NCI-H2196 (cell line): ENCODE data around the gene ELF4.

ENCODE experiments used
- DNase-seq: peaks from one replicate; lab custom pipeline; 2025; ENCODE audit not compliant: unreplicated experiment; lab: John Stamatoyannopoulos, UW

The ELF4 gene

DNA sequence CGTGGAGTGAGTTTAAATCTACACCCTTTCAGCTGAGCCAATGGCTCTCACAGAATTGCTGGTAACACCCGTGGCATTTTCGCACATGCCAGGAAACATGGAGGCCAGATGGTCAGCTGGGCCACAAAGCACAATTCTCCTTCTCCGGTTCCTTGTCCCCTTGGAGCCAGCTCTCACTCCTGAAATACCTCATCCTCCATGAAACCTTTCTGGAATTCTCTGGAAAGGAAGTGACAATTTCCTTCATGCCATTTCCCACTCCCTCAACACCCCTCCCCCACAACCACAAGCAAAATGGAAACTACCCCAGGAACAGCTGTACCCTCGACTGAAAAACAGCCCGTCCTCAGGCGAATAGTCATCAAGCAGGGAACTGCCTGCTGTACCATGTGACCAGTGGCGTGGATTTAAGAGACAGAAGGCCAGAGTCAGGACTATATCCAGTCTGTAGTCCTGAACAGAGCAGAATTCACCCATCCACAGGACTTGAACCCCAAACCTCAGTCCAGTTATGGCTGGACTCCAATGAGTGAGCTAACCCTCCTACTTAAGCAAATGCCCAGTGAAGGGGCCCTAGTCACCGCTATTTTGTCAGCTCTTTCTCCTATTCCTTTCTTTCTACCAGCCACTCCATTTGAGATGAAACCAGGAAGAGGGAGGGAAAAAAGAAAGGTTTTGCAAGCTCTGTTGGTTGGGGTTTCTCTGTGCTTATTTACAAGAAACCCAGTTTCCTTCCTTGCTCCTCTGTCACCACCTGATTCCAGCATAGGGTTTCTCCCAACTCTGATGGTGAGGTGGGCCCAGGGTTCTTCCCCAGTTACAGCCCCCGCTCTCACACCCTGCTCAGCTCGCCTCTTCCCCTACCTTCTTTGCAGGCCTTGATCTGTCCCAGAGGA, 24.5 kb downstream of the ELF4 start:
- DNase-seq, result no peak

DNA sequence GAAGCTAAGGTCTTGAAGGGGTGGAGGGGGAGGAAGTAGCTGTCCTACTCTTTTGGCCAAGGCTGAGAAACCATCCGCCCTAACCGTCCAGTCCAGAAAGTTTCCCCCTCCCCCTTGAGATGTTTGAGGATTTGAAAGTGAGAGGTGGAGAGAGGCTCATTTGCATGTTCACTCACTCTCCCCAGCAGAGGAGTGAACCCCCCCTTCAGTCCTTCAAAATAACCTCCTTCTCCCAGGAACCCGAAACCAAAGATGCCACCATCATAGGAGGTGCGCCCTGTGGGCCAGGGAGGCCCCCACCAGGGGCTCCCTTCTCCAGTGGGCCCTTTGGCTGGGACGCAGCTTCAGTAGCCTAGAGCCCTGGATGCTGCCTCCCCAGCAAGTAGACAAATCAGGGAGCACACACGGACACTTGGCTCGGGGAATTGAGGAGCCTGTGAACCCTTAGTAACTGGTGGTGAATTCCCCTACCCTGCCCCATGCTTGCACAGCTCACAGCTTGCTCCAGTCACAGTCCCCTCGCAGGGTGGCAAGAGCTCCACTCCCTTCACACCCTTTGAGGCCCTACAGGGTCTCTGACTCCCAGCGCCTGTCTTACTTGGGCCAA, 25.6 kb downstream of the ELF4 start:
- no peak for DNase-seq

DNA sequence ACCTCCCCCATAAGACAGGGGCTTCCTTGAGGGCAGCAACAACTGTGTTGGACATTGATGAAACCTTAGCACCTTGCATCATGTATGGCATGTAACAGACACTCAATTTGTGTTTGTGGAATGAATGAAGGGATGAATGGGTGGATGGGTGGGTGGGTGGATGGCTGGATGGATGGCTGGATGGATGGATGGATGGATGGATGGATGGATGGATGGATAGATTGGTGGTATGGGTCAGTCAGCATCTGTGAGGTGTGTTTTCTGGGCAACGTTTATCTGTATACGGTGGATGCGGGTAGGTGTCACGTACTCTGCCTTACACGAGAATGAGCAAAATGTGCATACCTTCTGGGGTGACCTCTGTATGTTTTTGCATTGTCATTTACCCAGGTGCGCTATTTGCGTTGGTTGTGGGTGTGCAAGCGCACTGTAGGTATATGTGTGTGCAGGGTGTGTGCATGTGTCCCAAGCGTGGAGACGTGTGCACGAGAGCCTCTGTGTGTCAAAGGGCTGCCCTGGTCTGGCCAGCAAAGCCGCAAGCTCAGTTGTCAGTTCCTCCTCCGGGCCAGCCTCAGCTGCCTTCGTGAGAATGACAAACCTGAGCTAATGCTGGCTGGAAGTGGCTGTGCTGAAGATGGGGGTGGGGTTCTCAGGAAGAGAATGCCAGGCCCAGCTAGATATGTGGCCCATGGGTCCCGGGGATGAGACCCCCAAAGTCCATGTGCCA, 26.5 kb downstream of the ELF4 start:
- no peak for DNase-seq

DNA sequence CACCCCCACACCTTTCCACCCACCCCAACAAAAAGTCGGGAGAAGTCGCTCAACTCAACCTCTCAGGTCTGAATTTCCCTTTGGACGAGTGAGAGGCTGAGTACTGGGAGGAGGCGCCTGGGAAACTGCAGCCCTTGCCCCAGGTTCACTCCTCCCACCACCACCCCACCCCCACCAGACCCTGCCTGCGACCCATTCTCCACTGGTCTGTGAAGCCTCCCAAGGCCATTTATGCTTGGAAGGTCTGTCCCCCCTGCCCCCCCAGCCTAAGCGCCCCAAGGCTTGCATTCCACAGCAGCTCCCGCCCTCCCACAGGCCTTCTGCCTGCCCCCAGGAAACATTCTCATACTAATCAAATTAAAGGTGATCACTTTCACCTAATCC, 27.2 kb downstream of the ELF4 start:
- DNase-seq, result no peak

DNA sequence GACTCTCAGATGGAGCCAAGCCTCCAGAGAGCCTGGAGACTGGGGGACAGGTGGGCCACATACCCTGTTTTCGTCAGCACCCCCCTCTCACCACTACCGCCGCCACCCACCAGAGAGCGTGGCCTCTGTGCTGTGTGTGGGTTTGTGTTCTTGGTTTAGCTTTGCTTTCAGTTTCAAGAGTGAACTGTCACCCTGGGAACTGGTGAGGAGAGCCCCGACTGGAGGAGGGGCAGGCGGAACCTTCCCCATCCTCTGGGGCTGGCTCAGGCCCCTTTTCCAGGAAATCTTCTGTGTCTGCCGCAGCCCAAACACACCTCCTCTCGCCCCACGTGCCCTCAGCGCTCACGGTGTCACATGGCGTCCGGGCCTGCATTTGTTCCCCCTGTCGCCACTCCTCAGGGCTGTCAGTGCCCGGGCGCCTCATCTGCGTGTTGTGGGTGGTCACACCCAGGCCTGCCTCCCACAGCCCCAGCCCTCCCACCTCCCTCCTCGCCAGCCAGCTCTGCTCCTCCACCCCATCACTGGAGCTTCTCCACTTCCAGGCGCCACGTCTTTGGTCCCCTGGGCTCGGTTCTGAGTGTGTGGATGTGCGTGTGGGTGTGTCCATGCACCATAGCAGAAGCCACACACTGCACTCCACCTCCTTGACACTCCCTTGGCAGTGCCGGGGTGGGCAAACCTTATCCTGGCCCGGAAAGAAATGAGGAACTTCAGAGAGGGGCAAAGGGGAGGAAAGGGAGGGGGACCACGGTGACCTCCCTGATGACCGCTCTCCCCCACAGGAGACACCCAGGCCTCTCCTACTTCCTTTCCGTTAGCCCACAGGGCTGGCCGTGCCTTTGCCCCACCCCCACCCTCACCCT, 27.8 kb downstream of the ELF4 start:
- no peak for DNase-seq

DNA sequence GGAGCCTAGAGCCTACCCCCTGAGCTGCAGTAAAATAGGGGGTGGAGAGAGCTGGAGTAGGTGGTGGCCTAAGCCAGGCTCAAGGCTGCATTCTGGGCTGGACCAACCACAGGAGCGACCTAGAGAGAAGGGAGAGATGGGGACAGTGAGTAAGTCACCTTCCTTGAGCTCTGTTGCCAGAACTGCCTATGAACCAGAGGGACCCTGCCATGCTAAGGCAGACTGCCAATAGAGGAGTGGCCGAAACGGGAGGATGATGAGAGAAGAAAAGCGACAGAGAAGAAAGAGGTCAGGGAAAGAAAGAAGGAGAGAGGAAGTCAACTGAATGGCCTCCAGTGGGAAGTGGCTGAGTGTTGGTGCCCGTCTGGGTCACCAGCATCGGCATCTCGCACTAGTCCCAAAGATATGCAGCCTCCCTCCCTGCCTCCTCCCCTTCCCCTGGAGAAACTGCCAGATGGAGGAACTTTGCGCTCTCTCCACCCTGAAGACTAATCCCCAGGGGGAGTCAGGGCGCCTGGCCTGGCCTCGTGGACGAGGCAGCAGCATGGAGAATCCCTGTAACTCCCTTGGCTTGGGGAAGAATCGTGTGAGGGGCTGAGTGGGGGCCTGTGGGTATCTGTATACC, 28.8 kb downstream of the ELF4 start:
- DNase-seq, result no peak

DNA sequence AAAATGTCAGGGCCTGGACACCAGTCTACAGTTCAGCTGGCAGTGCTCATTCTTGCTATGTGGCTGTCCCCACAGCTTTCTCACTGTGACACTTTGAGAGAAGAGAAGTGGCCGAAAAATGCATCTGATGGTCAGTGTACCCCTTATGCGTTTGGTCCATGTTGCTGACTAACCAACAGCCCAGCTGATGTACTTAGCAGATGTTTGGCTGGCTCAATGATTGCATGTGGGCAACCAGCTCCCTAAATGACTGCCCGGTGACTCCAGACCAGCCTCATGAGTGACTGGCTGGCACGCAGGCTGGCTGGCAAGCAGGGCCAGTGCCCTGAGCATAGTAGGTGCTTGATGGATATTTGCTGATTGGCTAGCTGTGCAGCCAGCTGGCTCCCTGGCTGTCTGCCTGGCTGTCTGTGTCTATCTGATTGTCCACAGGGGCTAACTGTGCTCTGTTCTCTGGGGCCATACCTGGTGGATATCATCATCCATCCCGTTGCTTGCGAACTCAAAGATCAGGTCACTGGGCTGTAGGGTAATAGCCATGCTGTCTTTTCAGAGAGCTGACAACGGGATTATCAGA, 29.4 kb downstream of the ELF4 start:
- DNase-seq, result no peak

DNA sequence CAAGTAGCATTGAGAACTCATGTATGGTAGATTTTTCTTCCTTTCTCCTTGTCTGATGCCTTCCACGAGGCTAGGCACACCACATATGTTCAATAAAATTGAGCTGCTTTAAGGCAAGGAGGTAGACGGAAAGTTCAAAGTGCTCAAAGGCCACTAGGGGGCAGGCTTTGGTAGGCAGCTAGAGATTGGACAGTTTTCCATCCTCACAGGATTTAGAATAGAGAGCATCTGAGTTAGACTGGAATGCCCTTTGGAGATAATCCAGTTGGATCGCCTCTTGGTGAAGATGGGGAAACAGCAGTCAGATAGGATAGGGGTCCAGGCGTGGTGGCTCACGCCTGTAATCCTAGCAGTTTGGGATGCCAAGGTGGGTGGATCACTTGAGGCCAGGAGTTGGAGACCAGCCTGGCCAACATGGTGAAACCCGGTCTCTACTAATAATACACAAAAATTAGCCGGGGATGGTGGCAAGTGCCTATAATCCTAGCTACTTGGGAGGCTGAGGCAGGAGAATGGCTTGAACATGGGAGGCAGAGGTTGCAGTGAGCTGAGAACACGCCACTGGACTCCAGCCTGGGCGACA, 30.4 kb downstream of the ELF4 start:
- peak; percentile 50 for DNase-seq

DNA sequence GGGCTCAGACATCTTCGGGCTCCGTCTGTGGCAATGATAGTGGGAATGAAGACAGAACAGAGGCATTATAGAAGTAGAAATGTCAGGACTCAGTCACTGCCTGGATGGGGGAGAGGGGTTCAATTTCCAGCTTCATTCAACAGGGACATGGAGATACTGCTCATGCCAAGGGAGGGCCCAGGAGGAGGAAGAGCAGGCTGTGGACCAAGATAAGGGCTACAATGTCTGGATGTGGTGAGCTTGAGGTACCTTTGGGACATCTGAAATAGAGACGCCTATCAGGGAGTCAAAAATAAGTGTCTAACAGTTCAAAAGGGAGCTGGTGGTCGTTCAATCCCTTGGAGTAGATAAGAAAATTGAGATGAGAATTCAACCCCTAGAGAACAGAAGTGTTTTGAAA, 34.5 kb downstream of the ELF4 start:
- DNase-seq, result no peak

DNA sequence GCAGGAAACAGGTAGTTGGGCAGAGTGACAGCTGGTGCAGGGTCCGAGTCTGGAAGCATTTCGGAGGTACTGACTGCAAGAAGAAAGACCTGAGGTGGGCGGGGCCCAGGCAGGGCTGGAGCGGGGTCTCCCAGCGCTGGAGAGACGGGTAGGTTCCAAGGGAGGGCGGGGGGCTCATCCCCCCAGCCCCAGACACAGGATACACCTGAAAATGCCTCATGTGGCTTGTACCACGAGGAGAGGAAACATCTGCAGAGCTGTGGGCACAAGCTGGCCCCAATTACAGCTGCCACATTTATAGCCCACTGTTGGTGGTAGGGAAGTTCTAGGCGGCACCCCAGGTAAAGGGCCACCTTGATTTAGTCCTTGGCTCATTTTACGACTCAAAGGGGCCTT, 38.0 kb downstream of the ELF4 start:
- no peak for DNase-seq

DNA sequence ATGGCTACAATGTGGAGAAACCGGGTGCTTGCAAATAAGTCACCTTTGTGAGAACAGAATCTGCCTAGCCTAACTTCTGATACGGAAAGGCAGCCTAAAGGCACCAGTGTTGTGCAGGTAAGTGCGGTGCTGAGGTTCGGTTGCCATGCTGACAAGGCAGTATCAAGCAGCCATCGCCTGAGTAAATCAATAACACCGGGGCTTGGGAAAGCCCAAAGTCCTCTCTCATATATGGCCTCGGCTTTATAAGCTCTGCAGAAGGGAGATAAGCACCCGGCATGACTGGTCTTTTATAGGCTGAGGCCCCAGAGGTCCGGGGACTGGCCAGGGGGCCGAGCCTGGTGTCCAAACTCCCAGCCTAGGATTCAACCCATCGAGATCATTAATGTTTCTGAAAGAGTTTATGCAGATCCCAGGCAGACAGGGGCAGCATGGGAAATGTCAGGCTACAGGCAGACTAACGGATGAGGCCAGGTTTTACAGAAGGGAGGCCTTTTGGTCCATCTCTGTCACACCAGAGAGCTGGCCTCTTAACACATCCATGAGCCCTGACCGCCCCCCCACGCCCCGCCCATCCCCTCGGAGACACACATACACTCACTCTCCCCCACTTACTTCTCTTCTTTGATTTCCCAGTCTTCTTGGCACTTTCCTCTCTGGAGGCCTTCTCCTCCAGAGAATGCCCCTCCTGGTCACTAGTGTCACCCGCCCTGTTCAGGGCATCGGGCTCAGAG, 38.5 kb downstream of the ELF4 start:
- no peak for DNase-seq

DNA sequence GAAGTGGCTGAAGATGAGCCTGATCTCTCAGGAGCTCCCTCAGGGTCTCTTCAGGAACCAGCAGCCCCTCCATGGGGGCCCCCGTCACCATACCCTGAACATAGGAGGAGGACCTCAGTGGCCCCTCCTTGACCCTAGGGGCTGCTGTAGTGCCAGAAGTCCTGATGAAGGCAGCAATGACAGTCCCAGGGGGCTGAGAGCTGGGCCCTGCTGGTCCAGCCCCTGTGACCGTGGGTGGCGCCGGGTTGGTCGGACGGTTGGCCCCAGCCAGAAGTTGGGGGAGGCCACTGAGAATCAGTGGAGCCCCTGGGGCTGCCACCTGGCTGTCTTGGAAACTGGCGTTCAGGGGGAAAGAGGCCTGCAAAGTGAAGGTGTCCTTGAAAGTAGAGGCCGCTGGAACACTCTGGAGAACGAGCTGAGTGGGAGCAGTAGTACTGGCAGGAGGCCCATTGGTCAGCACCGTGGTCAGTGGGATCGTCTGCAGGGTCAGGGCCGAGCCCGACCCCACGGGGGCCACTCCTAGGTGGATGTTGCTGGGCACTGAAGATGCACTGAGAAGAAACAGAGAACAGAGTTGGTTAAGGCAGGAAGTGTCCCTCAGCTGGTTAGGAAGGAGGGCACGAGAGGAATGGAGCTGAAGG, 43.2 kb downstream of the ELF4 start:
- no peak for DNase-seq

DNA sequence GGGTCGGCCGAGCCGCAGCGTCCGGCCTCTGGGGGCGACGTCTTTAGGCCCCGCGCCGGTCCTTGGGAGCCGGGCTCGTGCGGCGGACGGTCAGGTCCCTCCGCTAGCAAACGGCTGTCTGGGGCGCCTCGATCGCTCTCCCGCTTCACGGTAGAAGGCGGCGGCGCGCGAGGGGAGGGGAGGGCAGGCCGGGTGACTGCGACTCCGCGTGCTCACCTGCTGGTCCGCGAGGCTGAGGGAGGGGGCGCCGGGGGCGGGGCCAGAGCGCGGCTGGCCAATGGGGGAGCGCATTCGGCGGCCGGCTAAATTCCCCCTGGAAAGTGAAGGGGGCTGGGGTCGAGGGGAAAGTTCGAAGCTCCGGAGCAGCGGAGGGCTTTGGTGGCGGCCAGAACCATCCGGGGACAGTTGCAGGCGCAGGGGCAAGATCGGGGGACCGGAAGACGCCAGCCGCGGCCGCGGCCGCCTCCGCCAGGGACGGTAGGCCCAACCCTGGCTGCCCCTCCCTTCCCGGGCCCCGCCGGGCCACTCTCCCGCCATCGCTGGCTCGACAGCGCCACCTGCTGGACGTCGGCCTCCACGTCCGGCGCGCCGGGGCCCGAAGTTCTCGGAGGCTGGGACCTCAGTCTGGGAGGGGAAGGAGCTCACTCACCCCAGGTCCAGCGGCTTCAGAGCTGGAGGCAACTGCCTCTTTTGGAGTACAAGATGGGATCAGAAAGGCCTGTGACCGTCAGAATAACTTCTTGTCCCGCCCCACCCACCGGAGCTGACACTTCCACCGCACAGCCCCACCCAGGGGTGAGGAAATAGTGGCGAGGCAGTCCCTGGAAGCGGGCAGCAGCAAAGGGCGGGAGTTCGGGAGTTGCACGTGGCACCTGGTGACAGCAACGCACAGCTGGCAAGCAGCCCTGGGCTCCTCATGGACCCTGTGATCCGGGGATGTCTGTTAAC, 49.9 kb downstream of the ELF4 start:
- DNase-seq, result peak; percentile 82

DNA sequence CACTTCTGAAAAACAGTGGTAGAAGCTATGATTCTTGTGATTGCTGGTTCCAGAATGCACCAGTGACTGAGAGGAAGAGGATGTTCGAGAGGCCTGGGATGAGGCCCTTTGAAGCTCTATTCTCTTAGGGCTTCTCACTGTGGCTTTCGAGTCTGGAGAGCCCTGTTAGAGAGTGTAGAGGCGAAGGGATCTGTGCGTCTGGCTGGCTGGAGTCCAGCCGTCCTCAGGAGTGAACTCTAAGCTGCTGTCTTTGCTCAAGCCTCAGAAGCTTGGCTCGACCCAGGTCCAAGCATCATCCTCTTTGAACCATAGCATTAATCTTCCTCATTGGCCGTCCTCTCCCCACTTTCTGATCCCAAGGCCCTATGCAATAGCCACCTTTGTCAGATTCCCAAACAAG, 51.6 kb downstream of the ELF4 start:
- DNase-seq, result no peak

DNA sequence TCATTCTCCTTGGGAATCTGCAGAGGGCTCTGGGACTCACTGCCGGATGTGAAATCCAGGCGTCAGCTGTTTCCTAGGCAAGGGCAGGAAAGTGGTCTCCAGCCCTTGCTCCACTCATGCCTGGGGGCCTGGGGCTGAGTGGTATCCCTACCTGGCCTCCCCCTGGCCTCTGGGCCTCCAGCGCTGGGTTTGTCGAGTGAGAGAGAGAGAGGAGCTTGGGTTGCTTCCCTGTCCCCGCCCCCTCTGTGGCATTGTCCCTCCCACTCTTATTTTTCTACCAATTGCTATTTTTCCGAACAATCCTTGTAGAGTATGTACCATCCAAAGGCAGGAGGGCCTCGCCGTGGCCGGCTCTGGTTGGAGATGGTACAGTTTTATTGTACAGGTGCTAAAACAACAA, 53.1 kb downstream of the ELF4 start:
- no peak for DNase-seq

DNA sequence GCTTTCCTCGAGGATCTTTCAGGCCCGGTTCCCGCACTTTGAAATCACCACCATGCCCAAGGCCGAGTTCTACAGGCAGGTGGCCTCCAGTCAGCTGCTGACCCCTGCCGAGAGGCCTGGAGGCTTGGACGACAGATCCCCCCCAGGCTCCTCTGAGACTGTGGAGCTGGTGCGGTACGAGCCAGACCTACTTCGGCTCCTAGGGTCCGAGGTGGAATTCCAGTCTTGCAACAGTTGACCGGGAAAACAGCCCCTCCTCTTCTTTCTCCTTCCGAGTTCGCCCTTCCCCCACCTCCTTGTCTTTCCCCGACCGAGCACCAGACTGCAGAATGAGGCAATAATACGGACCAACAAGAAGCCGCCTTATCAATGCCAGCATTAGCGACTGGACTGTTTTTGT, 54.4 kb downstream of the ELF4 start:
- DNase-seq, result no peak

DNA sequence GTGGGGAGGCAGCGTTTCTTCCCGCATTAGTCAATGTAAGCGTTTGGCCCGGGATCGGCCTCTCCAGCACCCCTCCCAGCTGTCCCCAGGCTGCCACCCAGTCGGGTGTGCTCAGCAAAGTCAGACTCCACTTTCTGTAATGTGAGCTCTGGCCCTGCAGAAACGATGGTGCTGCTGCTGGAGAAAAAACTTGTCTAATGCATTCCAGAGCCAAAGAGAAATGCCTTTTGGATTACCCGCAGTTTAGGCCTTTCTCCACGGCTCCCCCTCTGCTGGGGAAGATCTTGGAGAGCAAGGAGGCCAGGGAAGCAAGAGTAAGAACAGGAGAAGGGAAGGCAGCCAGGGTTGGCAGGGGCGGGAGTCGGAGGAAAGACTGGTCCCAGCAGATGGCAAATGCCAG, 55.2 kb downstream of the ELF4 start:
- no peak for DNase-seq

DNA sequence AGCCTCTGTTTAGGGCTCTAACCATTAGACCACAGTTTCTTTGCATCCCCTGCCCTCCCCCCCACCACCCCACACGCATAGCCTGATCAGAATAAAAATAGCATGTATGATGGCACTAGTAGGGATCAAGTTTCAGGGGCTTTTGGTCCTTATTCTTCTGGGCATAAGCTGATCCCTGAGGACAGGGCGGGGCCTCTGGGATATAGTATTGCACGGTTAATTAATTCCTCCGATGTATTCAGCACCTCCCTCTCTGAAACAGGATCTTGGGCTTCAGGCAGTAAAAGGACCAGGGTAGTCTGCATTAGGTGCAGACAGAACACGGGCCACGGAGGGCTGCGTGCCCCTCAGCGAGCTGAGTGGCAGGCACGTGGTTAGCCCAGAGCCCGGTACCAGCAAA, 57.1 kb downstream of the ELF4 start:
- no peak for DNase-seq
